ENCODE data around the gene NBEAL1.
A peak's percentile ranks its signal among the peaks of the same experiment; 100 is the strongest.
"Not testable (repeated sequence)": the region's sequence is repeated elsewhere in the genome, so short reads cannot be mapped to it uniquely, and the experiment has no call there.

NBEAL1 gene

DNA sequence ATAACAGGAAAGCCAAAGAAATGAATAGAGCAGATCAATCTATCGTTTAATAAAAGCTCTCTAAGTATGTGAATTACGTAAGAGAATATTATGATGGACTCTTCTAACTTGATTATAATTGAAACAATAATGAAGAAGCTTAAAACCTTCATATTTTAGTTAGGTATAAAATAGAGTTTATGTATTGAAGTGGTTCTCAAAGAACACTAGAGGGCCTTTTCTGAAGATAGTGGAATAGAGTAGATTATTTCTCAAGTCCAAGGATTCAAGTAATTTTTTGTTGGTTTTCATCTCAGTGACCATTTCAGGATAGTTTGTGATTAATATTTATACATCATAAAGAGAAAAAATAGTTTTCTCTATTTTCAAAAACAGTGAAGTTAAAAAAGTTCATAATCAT lies 97.7 kb downstream of the NBEAL1 start:
- DNase-seq (ENCODE audit: low spot score): no peak

DNA sequence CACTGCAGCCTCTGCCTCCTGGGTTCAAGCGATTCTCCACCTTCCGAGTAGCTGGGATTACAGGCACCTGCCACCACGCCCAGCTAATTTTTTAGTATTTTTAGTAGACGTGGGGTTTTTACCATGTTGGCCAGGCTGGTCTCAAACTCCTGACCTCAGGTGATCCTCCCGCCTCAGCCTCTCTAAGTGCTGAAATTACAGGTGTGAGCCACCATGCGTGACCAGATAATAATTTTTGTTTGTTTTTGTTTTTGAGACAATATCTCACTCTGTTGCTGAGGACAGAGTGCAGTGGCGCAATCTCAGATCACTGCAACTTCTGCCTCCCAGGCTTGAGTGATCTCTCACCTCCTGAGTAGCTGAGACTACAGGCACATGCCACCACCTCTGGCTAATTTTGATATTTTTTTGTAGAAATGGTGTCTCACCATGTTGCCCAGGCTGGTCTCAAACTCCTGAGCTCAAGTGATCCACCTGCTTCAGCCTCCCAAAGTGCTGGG lies 100.6 kb downstream of the NBEAL1 start:
- DNase-seq (ENCODE audit: low spot score): not testable (repeated sequence)

DNA sequence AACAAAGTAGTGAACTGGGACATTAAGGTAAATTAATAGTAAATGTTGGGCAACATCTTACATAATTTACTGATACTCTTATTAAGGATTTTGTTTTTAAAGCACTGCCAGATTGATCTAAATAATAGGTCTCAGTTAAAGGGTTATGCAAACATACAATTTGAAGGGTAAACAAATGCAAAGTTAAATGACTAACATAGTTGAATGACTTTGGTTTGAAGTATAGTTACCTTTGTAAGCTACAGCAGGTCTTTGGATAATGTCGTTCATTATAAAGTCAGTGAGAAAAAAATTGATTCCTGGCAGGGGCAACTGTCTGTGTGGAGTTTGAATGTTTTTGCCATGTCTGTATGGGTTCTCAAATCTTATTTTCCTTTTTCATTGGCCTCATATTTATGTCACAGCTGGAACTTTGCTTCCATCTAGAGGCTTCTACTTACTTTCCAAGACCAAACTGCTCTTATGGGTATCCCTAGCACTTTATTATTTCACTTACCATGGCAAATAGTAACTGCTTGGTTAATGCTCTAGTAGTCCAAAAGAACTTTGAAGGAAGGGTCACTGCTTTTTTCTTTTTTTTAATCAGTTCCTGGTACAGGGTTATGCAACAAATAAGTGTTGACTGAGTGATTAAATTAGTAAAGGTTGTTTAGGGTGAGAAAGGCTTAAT lies 107.8 kb downstream of the NBEAL1 start:
- no peak for DNase-seq (ENCODE audit: low spot score)

DNA sequence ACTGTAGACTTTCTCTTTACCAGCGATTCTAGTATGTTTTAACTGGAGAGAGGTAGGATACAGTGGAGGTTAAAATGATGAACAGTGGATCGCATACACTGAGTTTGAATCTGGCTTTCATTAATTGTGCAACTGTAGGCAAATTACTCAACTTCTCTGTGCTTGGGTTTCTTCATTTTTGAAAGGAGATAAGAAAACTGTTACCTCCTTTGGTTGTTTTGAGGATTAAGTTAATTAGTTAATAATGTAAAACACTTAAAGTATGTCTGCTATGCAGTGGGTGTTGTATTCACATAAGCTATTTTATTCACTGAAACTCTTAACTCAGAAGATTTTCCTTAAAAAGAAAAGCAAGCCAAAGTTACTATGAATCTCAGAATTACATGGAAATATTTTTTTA lies 112.3 kb downstream of the NBEAL1 start:
- DNase-seq (ENCODE audit: low spot score): no peak

DNA sequence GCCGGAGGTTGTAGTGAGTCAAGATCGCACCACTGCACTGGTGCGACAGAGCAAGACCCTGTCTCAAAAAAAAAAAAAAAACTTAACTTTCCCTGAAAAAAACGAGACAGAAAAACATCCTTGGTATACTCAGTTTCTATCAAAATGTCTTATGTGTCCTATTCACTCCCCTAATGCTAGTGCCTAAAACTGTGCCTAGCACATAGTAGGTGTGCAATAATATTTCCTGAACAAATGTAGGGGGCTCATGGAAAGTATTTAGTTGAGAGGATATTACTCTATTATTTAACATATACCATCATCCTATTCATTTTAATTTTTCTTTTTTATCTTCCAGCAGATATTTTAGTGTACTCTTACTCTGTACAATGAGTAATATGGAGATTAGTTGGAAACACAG lies 120.4 kb downstream of the NBEAL1 start:
- DNase-seq (ENCODE audit: low spot score): no peak

DNA sequence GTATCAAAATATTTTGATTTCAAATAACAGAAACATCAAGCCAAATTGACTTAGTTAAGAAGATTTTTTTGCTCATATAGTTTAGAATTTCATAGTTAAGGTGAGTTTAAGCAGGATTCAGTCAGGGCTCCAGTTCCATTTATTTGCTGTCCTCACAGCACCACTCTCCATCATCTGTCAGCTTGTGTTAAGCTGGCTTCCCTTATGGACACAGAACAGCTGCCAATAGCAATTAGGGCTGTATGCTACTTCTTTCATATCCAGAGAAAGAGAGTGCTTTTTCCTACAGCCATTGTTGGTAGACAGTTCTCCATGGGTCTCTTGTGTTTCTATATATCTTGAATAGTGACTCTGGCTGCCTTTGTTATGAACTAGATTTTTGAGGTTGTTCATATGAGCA lies 128.7 kb downstream of the NBEAL1 start:
- DNase-seq (ENCODE audit: low spot score): no peak

DNA sequence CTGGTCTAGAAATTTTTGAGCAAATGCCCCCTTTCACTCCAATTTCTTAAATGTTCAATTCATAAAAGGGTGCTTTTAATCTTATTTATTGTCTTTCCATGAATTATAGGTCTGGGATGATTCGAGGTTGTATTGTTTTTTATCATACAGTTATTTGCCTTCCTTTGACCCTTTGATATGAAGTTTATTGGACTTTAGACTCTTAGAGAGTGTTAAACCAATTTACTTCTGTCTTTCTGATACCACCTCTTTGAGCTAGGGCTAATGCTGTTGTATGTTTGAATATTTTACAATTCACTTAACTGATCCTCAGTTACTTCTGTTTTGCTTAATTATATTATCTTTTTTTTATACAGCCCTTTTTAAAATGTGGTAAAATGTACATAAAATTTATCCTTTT lies 134.5 kb downstream of the NBEAL1 start:
- DNase-seq (ENCODE audit: low spot score): no peak

DNA sequence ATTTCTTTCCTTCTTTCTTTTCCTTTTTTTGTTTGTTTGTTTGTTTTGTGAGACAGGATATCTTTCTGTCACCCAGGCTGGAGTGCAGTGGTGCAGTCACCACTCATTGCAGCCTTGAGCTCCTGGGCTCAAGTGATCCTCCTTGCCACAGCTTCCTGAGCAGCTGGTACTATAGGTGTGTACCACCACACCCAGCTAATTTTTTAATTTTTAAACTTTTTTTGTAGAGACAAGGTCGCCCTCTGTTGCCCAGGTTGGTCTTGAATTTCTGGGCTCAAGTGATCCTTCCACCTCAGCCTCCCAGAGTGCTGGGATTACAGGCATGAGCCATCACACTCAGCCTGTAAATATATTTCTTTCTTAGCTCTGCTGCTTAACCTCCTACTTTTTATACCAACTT lies 140.7 kb downstream of the NBEAL1 start:
- no peak for DNase-seq (ENCODE audit: low spot score)

DNA sequence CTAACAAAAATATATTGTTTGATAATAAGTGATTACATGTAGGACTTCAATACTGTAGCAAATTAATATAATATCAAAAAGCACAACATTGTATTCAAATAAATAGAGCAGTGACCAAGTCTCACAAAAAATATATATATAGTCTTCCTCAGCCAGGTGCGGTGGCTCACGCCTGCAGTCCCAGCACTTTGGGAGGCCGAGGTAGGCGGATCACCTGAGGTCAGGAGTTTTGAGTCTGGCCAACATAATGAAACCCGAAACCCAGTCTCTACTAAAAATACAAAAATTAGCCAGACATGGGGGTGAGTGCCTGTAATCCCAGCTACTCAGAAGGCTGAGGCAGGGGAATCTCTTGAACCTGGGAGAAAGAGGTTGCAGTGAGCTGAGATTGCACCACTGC lies 148.0 kb downstream of the NBEAL1 start:
- DNase-seq (ENCODE audit: low spot score): not testable (repeated sequence)

DNA sequence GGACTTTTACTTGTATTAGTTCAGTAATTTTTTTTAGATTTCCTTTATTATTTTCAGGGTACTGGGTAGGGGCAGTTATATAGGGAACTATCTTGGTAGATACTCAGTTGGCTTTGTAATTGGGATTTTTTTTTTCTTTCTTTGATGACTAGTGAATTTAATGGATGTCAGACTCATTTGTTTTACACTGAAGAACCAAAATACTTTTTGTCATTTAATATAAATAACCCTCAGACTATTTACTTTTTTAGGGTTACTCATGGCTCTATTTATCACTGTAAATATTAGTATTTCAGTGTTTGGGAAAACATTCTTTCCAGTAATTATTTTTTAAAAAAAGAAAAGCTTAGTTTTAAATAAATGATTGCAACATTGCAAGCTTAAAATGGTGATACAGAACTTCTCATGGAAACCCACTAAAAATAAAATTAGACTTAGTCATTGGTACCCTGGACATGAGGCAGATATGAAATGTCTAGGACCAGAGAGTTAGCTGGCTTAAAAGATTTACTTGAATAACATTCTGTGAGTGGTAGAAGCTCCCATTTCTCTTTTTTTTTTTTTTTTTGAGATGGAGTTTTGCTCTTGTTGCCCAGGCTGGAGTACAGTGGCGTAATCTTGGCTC lies 149.7 kb downstream of the NBEAL1 start:
- DNase-seq (ENCODE audit: low spot score): no peak

DNA sequence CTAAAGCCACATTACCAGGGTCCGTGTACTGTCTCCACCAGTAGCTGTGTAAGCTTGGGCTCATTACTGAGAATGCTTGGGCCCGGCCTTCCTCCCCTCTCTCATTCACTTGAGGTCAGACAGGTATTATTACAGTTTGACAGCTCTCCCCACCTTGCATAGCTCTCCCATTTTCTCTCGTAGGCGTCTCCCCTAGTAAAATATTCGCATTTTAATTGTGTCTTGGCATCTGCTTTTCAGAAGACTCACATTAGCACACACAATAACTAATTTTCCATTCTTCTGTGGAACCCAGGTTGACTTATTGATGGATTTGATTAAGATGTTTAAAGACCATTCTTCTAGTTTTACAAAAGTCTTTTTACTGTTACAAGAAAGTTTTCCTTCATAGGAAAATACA lies 153.1 kb downstream of the NBEAL1 start:
- DNase-seq (ENCODE audit: low spot score): no peak

DNA sequence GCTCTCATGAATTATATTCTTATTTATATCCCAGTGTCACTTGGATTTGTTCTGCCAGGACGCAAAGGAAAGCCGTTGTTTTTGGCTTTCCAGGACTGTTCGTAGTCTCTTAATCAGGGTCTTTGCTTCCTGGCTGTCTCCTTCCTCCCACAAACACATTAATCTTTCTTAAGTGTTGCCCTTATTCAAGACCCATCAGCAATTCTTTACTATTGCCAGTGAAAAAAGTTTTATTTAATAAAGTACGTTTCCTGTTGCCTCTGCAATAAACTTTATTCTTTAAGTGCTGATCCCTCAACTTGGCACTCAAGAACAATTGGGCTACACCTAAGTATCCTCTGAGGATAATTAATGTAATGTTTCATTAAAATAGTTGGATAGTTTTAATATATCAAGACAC lies 155.8 kb downstream of the NBEAL1 start:
- no peak for DNase-seq (ENCODE audit: low spot score)

DNA sequence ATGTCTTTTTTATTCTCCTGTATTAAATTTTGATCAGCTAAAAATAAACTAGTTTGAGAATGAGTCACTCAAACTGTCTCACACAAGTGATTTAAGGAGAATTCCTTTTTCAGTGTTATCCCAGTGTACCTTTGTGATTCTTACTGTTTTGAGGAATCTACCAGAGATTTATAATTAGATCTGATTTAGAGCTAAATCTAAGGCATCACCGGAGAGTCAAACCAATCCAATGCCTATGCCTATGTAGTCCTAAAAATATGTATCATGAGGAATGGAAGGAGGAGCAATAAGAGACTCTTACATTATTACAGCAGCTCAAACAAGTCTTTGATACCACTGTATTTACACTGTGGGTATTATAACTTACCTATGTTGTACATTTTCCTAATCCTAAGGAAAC lies 160.7 kb downstream of the NBEAL1 start:
- DNase-seq (ENCODE audit: low spot score): no peak

DNA sequence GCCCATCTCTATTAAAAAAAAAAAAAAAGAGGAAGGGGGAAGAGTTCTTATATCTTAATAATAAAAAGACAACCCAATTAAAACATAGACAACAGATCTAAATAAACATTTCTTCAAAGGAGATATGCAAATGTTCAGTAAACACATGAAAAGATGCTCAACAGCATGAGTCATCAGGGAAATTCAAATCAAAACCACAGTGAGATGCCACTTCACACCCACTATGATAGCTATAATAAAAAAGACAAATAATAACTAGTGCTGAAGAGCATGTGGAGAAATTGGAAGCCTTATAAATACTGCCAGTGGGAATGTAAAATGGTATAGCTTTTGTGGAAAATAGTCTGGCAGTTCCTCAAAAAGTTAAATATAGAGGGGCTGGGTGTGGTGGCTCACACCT lies 162.7 kb downstream of the NBEAL1 start:
- peak; percentile 25 for DNase-seq (ENCODE audit: low spot score)

DNA sequence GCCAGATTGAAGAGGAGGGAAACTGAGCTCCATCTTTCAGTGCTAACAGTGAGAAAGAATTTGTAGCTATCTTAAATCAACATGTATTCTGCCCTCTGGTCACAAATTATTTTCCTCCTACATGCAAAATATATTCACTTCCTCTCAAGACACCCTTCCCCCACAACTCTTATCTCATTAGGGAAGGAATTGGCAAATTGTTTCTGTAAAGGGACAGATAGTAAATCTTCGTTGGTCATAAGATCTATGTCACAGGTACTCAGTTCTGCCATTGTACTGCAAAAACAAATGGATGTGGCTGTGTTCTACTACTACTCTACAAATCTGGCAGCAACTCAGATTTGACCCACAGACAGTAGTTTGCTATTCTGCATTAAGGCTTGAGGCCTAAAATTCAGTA lies 171.2 kb downstream of the NBEAL1 start:
- DNase-seq (ENCODE audit: low spot score): no peak

DNA sequence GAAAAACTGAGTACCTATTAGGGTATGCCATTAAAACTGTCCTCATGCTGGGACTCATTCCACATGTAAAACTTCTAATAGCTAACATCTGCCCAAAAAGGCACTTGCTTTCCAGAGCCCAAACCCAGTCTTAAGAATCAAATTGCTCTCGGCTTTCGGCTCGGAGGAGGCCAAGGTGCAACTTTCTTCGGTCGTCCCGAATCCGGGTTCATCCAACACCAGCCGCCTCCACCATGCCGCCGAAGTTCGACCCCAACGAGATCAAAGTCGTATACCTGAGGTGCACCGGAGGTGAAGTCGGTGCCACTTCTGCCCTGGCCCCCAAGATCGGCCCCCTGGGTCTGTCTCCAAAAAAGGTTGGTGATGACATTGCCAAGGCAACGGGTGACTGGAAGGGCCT lies 175.9 kb downstream of the NBEAL1 start:
- DNase-seq (ENCODE audit: low spot score): not testable (repeated sequence)

DNA sequence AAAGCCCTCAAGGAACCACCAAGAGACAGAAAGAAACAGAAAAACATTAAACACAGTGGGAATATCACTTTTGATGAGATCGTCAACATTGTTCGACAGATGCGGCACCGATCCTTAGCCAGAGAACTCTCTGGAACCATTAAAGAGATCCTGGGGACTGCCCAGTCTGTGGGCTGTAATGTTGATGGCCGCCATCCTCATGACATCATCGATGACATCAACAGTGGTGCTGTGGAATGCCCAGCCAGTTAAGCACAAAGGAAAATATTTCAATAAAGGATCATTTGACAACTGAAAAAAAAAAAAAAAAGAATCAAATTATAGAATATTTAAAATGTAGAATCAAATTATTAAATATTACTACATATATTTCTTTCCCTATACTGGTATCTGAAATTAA lies 176.4 kb downstream of the NBEAL1 start:
- DNase-seq (ENCODE audit: low spot score): not testable (repeated sequence)

DNA sequence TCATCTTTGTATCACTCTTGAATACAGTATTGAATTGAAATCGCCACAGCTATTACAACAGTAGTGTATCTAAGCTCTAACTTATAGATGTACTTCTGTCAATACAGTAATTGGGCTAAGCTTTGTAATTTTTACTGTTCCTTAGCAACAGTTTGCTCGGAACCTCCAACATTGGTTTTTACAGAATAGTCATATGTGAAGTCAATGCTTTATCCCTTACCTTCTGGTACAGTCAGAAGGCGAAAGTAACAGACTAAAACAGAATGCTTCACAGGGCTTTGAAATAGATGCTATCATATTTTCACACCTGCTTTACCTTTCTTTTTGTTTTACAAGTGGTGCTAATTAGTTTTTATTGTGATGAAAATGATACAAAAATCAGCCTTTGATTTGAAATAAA lies 177.3 kb downstream of the NBEAL1 start:
- DNase-seq (ENCODE audit: low spot score): no peak

DNA sequence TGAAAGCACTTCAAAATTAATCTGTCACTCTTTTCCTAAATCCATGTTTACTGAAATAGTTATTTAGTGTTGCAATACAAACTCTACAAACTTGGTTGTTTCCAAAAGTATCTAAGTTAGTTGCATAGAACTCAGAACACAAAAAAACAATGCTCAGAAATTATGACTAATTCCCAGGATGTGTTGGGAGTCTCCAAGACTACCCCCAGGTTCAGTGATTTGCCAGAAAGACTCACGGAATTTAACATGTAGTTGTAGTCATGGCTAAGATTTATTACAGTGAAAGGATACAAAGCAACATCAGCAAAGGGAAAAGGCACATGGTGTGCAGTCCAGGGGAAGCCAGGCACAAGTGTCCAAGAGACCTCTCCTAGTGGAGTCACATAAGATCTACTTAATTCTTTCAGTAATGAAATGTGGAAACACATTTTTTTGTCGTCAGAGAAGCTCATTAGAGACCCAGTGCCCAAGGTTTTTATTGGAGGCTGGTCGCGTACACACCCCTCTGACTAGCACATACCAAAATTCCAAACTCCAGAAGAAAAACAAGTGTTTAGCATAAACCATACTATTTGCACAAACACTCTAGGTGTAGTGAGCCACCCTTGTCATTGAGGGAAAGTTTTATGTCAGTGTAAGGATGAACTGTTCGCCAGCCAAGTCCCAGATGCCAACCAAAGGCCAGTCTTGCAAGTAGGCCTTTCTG lies 180.8 kb downstream of the NBEAL1 start:
- DNase-seq (ENCODE audit: low spot score): peak; percentile 32

DNA sequence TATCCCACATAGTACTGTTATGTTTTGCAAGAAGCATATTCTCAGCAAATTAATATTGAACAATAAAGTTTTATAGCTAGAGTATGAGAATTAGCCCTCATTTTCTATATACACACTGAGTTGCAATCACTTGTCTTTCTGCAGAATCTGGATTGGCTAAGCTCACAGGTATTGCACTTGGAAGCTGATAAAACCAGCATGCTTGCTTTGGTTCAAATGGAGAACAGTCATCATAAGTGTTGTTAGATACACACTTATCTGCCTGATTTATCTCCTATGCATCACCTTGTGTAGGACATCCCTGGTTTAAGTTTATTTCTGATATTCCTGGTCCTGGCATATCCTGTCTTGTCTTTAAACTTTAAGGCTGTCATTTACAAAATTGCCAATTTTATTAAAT lies 186.2 kb downstream of the NBEAL1 start:
- DNase-seq (ENCODE audit: low spot score): no peak

DNA sequence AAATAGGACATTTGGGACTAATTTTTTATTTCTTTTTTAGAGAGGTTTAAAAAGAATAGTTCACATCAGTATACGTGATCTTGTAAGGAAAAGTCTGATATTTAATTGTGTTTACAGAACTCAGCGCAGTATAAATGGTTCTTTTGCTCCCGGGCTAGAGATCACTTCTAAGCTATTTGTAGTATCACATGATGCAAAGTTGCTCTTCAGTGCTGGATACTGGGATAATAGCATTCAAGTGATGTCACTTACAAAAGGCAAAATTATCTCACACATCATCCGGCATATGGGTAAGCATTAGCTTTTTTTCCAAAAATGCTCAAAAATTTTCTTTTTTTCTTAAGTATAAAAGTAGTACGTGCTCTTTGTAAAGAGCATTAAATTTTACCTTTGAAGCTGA lies 186.8 kb downstream of the NBEAL1 start:
- DNase-seq (ENCODE audit: low spot score): no peak

DNA sequence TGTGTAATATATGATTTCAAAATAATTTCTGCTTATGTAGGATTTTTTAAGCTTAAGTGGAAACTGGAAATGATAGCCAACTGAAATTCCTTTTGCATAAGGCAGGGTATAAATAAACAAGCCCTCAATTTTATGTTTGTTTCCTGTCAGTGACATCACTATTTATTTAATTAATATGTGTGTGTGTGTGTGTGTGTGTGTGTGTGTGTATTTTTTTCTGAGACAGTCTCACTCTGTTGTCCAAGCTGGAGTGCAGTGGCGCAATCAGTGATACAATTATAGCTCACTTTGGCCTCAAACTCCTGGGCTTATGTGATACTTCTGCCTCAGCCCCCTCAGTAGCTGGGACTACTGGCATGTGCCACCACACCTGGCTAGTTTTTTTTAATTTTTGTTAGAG lies 194.9 kb downstream of the NBEAL1 start:
- DNase-seq (ENCODE audit: low spot score): no peak

DNA sequence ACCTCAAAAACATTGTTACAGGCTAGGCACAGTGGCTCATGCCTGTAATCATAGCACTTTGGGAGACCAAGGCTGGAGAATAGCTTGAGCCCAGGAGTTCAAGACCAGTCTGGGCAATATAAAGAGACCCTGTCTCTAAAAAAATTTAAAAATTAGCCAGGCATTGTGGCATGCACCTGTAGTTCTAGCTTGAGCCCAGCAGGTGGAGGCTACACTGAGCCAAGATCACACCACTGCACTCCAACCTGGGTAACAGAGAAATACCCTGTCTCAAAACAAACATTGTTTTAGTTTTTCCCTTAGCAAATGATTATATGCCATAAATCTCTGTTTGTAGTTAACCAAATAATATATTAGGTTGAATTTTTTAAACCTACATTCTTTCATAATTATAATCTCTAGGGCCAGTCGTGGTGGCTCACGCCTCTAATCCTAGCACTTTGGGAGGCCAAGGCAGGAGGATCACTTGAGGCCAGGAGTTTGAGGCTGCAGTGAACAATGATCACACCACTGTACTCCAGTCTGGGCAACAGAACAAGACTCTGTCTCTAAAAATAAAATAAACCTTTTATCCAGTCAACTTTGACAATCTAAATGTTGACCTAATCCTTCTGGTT lies 210.9 kb downstream of the NBEAL1 start:
- peak; percentile 34 for DNase-seq (ENCODE audit: low spot score)
